ENCODE data around the gene PLD3.

GRCh38 chr19:40300668-40301067 lies 47.8 kb upstream of the PLD3 start:
- TF ChIP-seq, protein P1, sequence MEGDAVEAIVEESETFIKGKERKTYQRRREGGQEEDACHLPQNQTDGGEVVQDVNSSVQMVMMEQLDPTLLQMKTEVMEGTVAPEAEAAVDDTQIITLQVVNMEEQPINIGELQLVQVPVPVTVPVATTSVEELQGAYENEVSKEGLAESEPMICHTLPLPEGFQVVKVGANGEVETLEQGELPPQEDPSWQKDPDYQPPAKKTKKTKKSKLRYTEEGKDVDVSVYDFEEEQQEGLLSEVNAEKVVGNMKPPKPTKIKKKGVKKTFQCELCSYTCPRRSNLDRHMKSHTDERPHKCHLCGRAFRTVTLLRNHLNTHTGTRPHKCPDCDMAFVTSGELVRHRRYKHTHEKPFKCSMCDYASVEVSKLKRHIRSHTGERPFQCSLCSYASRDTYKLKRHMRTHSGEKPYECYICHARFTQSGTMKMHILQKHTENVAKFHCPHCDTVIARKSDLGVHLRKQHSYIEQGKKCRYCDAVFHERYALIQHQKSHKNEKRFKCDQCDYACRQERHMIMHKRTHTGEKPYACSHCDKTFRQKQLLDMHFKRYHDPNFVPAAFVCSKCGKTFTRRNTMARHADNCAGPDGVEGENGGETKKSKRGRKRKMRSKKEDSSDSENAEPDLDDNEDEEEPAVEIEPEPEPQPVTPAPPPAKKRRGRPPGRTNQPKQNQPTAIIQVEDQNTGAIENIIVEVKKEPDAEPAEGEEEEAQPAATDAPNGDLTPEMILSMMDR (conservative IDR thresholded peaks at IDR 0.05; ENCODE audit: low read length) = no peak
- TF ChIP-seq EZH2phosphoT487 (IDR thresholded peaks at IDR 0.05; ENCODE audit: borderline replicate concordance) = no peak

Data from Loucy (cell line).